Activated CD8-positive, alpha-beta memory T cell treated with anti-CD3 and anti-CD28 coated beads, Interleukin-2, amount 10 ng/mL, durations not matched to agents 7 days and 5 days (primary cell): ENCODE data around the gene DIPK1B. TPM values are rescaled to one million over a fixed set of nuclear protein-coding genes. Genes with fewer than 3 reads are reported as not detected.
"Not testable (repeated sequence)": the region's sequence is repeated elsewhere in the genome, so short reads cannot be mapped to it uniquely, and the experiment has no call there.

Experiments
- ATAC-seq: fragments of 150-1000 bp; cut with Tn5 transposase; one replicate; pipeline ENCODE4 v1.10.0; 2021; ENCODE audit warnings: moderate library complexity
- CTCF ChIA-PET: fragments of 350-600 bp; sonication (Branson Sonifier 250); formaldehyde crosslinking; loops from one replicate; lab custom pipeline; 2021; ENCODE audit warnings: antibody characterized with exemption; lab: Charles Lee
- DNase-seq: peaks from one replicate; pipeline ENCODE4 v3.0.0-alpha.2; 2020
- H3K27ac Mint-ChIP-seq: one replicate; pipeline ENCODE4 v1.8.0; 2021; ENCODE audit warnings: mild to moderate bottlenecking, mixed read lengths
- H3K27me3 Mint-ChIP-seq: one replicate; pipeline ENCODE4 v1.8.0; 2021; ENCODE audit warnings: mixed read lengths
- H3K36me3 Mint-ChIP-seq: one replicate; pipeline ENCODE4 v1.8.0; 2021; ENCODE audit warnings: mild to moderate bottlenecking, mixed read lengths
- H3K4me1 Mint-ChIP-seq: one replicate; pipeline ENCODE4 v1.8.0; 2021; ENCODE audit warnings: mixed read lengths
- H3K4me3 Mint-ChIP-seq: one replicate; pipeline ENCODE4 v1.8.0; 2021; ENCODE audit warnings: mild to moderate bottlenecking, moderate library complexity, mixed read lengths
- H3K9me3 Mint-ChIP-seq: one replicate; pipeline ENCODE4 v1.8.0; 2022; ENCODE audit warnings: low read depth, mixed read lengths
- microRNA-seq: library from miRNA; unstranded; fragments of <30 nt; microRNA quantifications from one replicate; pipeline ENCODE4 v1.2.0, GENCODE V29; 2022
- total RNA-seq, 2 experiments: library from RNA; stranded (reverse); gene quantifications; one replicate each; pipeline ENCODE4 v1.2.3, GENCODE V29; 2021

Gene DIPK1B
- total RNA-seq, 2 experiments from 2014 or later = not detected

GRCh38 chr9:136765041-136765440 lies 52.7 kb downstream of the DIPK1B start:
- CTCF ChIA-PET = no interaction called here
- H3K27me3 Mint-ChIP-seq = peaks cover 13% of the 10 kb centered on the region
- H3K4me1 Mint-ChIP-seq = peaks cover 16% of the 10 kb centered on the region
- no peak for DNase-seq
- no peaks in the 10 kb centered on the region for H3K9me3 Mint-ChIP-seq
- no peak for ATAC-seq
- no peak overlapping the region for H3K27ac Mint-ChIP-seq
- H3K4me3 Mint-ChIP-seq = no peak overlapping the region
- no peaks in the 10 kb centered on the region for H3K36me3 Mint-ChIP-seq

GRCh38 chr9:136765745-136766409 lies 53.5 kb downstream of the DIPK1B start:
- peak; percentile 38 for ATAC-seq
- not testable (repeated sequence) for H3K9me3 Mint-ChIP-seq, DNase-seq, H3K36me3 Mint-ChIP-seq
- H3K4me3 Mint-ChIP-seq = peak overlapping the region; percentile 35
- CTCF ChIA-PET = interaction anchor here (0.7 to 3.6 kb wide), 7 partner anchors 8 to 330 kb away, joined by 3 to 19 read pairs (median 3); partner anchors contain the start of gene LCN8
- peaks cover 14% of the 10 kb centered on the region for H3K27me3 Mint-ChIP-seq
- H3K4me1 Mint-ChIP-seq = peaks cover 16% of the 10 kb centered on the region
- H3K27ac Mint-ChIP-seq = peak overlapping the region; percentile 71

DNA sequence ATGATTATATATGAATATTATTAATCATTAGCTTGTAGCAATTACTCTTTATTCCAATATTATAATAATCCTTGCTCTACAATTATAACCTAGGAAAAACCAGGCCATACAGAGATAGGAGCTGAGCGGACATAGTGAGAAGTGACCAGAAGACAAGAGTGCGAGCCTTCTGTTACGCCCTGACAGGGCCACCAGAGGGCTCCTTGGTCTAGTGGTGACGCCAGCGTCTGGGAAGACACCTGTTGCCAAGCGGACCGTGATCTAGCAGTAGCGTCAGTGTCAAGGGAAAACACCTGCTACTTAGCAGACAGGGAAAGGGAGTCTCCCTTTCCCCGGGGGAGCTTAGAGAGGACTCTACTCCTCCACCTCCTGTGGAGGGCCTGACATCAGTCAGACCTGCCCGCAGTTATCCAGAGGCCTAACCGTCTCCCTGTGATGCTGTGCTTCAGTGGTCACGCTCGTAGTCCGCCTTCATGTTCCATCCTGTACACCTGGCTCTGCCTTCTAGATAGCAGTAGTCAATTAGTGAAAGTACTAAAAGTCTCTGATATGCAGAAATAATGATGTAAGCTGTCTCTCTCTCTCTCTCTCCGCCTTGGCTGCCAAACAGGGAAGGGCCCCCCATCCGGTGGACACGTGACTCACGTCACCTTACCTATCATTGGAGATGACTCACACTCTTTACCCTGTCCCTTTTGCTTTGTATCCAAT lies 54.2 kb downstream of the DIPK1B start:
- peaks cover 16% of the 10 kb centered on the region for H3K4me1 Mint-ChIP-seq
- CTCF ChIA-PET = interaction anchor here (0.7 to 3.6 kb wide), 7 partner anchors 9 to 329 kb away, joined by 3 to 19 read pairs (median 3); partner anchors contain the start of gene LCN8
- ATAC-seq, H3K9me3 Mint-ChIP-seq, H3K4me3 Mint-ChIP-seq, H3K36me3 Mint-ChIP-seq: not testable (repeated sequence)
- DNase-seq = peak; percentile 66
- H3K27me3 Mint-ChIP-seq = peaks cover 13% of the 10 kb centered on the region
- peak overlapping the region; percentile 31 for H3K27ac Mint-ChIP-seq

- Mint-ChIP-seq H3K9me3 (no peaks in the 10 kb centered on the region), H3K27ac (no peak overlapping the region), H3K36me3 (no peaks in the 10 kb centered on the region), H3K27me3 (peaks cover 13% of the 10 kb centered on the region), H3K4me3 (no peak overlapping the region), H3K4me1 (peaks cover 16% of the 10 kb centered on the region)
- DNase-seq (peak; percentile 60), ATAC-seq (peak; percentile 77)
- CTCF ChIA-PET = interaction anchor here (0.7 to 1.6 kb wide), 2 partner anchors 12 to 205 kb away, joined by 3 to 4 read pairs; partner anchors contain the start of gene LCN8
Measured at GRCh38 chr9:136769710-136770191, 57.4 kb downstream of the DIPK1B start.

DNA sequence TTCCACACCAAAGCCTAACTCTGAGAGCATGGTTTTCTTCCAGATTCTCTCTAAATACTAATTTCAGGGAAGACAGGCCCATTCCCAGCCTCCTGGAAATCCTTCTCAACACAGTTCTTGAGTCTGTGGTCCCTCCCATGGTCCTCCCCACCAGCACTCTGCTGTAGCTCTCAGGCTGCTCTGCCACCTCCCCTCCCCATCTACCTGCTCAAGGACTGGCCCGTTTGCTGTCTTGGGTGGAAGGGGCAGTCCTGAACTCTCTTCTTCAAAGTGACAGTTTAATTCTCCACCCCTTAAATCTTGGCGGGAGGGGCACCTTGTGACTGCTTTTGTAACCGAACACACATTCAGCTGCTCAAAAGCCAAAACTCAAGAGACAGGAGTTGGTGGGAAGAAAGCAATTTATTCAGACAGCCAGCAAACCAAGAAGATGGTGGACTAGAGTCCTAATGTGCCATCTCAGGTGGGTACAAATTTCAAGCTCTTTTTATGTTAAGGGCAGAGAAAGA lies 59.6 kb downstream of the DIPK1B start:
- Mint-ChIP-seq H3K36me3 (no peaks in the 10 kb centered on the region), H3K9me3 (no peaks in the 10 kb centered on the region), H3K4me3 (no peak overlapping the region), H3K27ac (no peak overlapping the region), H3K4me1 (peaks cover 2% of the 10 kb centered on the region), H3K27me3 (peaks cover 12% of the 10 kb centered on the region)
- CTCF ChIA-PET = interaction anchor here (1.1 to 1.3 kb wide), 2 partner anchors 12 to 263 kb away, joined by 3 to 5 read pairs; no protein-coding TSS in a partner anchor
- DNase-seq (no peak), ATAC-seq (no peak)

GRCh38 chr9:136773386-136774044 lies 61.1 kb downstream of the DIPK1B start:
- Mint-ChIP-seq H3K27me3 (peaks cover 16% of the 10 kb centered on the region), H3K9me3 (no peaks in the 10 kb centered on the region), H3K36me3 (no peaks in the 10 kb centered on the region), H3K4me1 (no peaks in the 10 kb centered on the region), H3K27ac (no peak overlapping the region), H3K4me3 (no peak overlapping the region)
- DNase-seq (peak; percentile 61), ATAC-seq (peak; percentile 64)
- CTCF ChIA-PET = interaction anchor here (1.3 to 1.9 kb wide), 2 partner anchors 15 to 256 kb away, joined by 3 to 4 read pairs; no protein-coding TSS in a partner anchor

Small RNA genes lying within 50 kb of the gene (microRNA-seq; reads per million reads assigned to microRNA genes)
- 31.5 reads per million, percentile 51 among the genes with 10 or more reads in this experiment for gene MIR126
- gene MIR6722 = not detected

Other genes with a start within 250 kb of the DIPK1B start
- gene SEC16A, start 229.5 kb upstream of the DIPK1B start, total RNA-seq = 10 to 100 TPM; 88.0 to 96.7 TPM
- gene NOTCH1, start 166.5 kb upstream of the DIPK1B start, total RNA-seq = 10 to 100 TPM; 67.3 to 73.5 TPM
- gene EGFL7, start 49.7 kb upstream of the DIPK1B start, total RNA-seq = 1 to 10 TPM in 1 of 2 experiments, under 1 TPM in 1; 0.29 to 1.1 TPM
- gene AGPAT2, start 25.1 kb upstream of the DIPK1B start, total RNA-seq = 10 to 100 TPM; 16.9 to 20.5 TPM
- under 1 TPM in 1 of 2 experiments, not detected in 1; 0.68 TPM for gene LCN10, start 30.4 kb downstream of the DIPK1B start, total RNA-seq
- gene LCN6, start 36.0 kb downstream of the DIPK1B start, total RNA-seq = not detected
- gene LCN8, start 45.7 kb downstream of the DIPK1B start, total RNA-seq = not detected
- not detected for gene LCN15, start 51.9 kb downstream of the DIPK1B start, total RNA-seq
- gene TMEM141, start 78.8 kb downstream of the DIPK1B start, total RNA-seq = 10 to 100 TPM; 31.7 to 32.8 TPM
- under 1 TPM; 0.26 to 0.91 TPM for gene CCDC183, start 83.8 kb downstream of the DIPK1B start, total RNA-seq
- 100 to 1,000 TPM; 113 to 123 TPM for gene RABL6, start 95.4 kb downstream of the DIPK1B start, total RNA-seq
- 1 to 10 TPM; 3.9 to 4.4 TPM for gene AJM1, start 129.9 kb downstream of the DIPK1B start, total RNA-seq
- gene PHPT1, start 136.8 kb downstream of the DIPK1B start, total RNA-seq = 100 to 1,000 TPM in 1 of 2 experiments, 10 to 100 TPM in 1; 96.8 to 116 TPM
- gene MAMDC4, start 139.8 kb downstream of the DIPK1B start, total RNA-seq = 10 to 100 TPM; 13.4 to 15.5 TPM
- 100 to 1,000 TPM; 283 to 360 TPM for gene EDF1, start 153.7 kb downstream of the DIPK1B start, total RNA-seq
- 10 to 100 TPM; 58.4 to 67.6 TPM for gene TRAF2, start 173.9 kb downstream of the DIPK1B start, total RNA-seq
- gene FBXW5, start 232.2 kb downstream of the DIPK1B start, total RNA-seq = 100 to 1,000 TPM; 106 to 107 TPM
- gene C8G, start 232.7 kb downstream of the DIPK1B start, total RNA-seq = 1 to 10 TPM in 1 of 2 experiments, not detected in 1; 1.7 TPM
- 1 to 10 TPM in 1 of 2 experiments, under 1 TPM in 1; 0.68 to 1.2 TPM for gene LCN12, start 239.7 kb downstream of the DIPK1B start, total RNA-seq